ENCODE data around the gene ZMAT5. TPM values are rescaled to one million over a fixed set of nuclear protein-coding genes. Genes with fewer than 3 reads are reported as not detected.

The ZMAT5 gene
- total RNA-seq, 1 donor: 14.2 TPM

DNA sequence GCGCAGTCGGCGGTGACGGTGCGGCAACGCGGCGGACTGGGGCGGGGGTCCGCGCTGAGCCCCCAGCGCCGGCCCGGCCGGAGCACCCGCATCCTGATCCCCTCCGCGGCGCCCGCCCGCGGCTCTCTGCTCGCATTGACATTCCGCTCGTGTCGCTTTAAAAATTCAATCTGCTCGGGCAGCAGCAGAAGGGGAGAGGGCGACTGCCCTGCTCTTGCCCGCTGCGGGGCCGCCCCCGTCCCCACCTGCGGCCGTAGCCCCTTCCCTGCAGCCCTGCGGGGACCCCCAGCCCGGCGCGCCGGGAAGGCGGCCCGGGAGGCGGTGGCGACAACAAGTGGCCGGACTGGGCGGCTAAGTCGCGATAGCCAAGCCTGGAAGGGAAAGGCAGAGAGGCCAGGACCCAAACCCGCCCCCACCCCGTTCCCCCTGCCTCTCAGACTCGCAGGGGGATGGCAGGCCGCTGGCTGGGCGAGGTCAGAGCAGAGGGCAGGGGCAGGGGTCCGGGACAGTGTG is 45.9 kb downstream of the ZMAT5 start:
- TF ChIP-seq, protein P1, sequence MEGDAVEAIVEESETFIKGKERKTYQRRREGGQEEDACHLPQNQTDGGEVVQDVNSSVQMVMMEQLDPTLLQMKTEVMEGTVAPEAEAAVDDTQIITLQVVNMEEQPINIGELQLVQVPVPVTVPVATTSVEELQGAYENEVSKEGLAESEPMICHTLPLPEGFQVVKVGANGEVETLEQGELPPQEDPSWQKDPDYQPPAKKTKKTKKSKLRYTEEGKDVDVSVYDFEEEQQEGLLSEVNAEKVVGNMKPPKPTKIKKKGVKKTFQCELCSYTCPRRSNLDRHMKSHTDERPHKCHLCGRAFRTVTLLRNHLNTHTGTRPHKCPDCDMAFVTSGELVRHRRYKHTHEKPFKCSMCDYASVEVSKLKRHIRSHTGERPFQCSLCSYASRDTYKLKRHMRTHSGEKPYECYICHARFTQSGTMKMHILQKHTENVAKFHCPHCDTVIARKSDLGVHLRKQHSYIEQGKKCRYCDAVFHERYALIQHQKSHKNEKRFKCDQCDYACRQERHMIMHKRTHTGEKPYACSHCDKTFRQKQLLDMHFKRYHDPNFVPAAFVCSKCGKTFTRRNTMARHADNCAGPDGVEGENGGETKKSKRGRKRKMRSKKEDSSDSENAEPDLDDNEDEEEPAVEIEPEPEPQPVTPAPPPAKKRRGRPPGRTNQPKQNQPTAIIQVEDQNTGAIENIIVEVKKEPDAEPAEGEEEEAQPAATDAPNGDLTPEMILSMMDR (IDR thresholded peaks at IDR 0.05; ENCODE audit: insufficient read depth, low read depth, low read length): no peak
- no peak for DNase-seq (ENCODE audit: low read depth)
- H3K4me3 ChIP-seq (ENCODE audit: low read depth, low read length): no peak overlapping the region

DNA sequence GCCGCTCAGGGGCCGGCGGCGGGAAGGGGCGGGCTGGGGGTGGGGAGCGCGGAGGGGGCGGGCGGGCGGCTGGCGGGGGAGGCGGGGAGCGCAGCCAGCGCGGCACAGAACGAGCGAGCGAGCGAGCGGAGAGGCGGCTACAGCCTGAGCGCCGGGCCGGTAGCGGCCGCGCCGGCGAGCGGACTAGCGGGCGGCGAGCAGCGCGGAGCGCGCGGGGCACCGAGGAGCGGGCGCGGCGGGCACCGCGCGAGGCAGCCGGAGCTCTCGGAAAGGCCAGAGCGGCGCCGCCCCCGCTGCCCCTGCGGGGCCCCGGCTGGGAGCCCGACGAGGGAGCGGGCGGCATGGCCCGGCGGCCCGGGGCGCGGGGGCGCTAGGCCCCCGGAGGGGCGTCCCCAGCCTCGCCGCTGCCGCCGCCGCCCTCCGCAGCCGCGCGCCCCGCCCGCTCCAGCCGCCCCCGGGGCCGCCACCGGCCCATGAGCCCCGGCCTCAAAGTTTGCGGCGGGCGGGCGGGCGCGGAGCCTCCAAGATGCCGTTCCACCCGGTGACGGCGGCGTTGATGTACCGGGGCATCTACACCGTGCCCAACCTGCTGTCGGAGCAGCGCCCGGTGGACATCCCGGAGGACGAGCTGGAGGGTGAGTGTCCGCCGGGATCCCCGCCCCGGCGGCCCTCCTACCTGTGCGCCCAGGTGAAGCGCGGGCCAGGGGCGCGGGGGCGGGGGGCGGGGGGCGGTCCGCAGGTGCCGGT is 46.7 kb downstream of the ZMAT5 start, which contains the start of gene CABP7:
TSS of gene CABP7 (plus strand) at position 105 of the 747 bp plus-strand sequence. CDS start at position 527, 422 bp downstream.
- no peak for DNase-seq (ENCODE audit: low read depth)
- no peak within 1 kb of the TSS for H3K4me3 ChIP-seq (ENCODE audit: low read depth, low read length)
- TF ChIP-seq, protein P1 (IDR thresholded peaks at IDR 0.05; ENCODE audit: insufficient read depth, low read depth, low read length): no peak

- TF ChIP-seq, protein P1 (IDR thresholded peaks at IDR 0.05; ENCODE audit: insufficient read depth, low read depth, low read length): no peak
- H3K4me3 ChIP-seq (ENCODE audit: low read depth, low read length): no peak overlapping the region
- DNase-seq (ENCODE audit: low read depth): no peak
Observed at GRCh38 chr22:29718949-29719898, 47.6 kb downstream of the ZMAT5 start.

GRCh38 chr22:29717789-29718188 is 49.0 kb downstream of the ZMAT5 start:
- DNase-seq (ENCODE audit: low read depth): no peak
- TF ChIP-seq, protein P1 (IDR thresholded peaks at IDR 0.05; ENCODE audit: insufficient read depth, low read depth, low read length): no peak
- H3K4me3 ChIP-seq (ENCODE audit: low read depth, low read length): no peak overlapping the region

DNA sequence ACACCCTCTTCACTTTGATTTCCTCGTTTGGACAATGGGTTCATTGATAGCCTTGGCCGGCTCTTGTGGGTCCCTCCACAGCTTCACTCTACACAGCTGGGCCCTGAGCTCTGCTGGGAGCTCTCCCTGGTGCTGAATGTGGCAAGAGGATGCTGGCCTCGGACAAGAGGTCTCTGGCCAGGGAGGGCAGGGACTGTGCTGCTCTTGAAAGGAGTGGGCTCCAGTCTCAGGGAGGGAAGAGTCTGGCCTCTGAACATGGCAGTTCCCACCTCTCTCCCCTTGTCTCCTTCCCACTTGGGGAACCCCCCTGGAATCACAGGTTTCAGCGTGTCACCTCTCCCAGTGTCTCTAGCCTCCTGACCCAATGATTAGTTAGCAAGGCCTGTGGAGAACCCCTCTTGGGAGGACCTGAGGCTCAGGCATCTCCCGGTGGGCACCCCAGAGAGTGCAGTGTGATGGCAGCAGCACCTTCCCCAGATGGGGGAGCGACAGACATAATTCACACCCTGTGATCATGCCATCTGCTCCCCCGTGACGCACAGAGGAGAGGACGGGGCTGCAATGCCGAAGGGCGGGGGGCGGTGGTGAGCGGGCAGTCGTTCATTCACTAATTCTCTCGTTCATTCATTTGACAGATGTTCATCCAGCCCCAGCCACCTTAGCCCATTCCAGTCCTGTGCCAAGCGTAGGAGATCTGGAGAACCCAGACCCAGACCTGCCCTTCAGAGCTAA is 49.8 kb downstream of the ZMAT5 start:
- peak; percentile 76 for DNase-seq (ENCODE audit: low read depth)
- H3K4me3 ChIP-seq (ENCODE audit: low read depth, low read length): no peak overlapping the region
- TF ChIP-seq, protein P1 (IDR thresholded peaks at IDR 0.05; ENCODE audit: insufficient read depth, low read depth, low read length): no peak

GRCh38 chr22:29715705-29716104 is 51.1 kb downstream of the ZMAT5 start:
- TF ChIP-seq, protein P1 (IDR thresholded peaks at IDR 0.05; ENCODE audit: insufficient read depth, low read depth, low read length): no peak
- H3K4me3 ChIP-seq (ENCODE audit: low read depth, low read length): no peak overlapping the region
- DNase-seq (ENCODE audit: low read depth): no peak
